Skeletal muscle cell (primary cell): ENCODE measurements around the gene TRNP1.

Experiments
- DNase-seq: peaks from one replicate; pipeline ENCODE4 v3.0.0-alpha.2; 2010; ENCODE audit warnings: low read depth
- H3K4me3 ChIP-seq: 2 replicates; pipeline ENCODE4 v1.5.1; 2011; ENCODE audit warnings: low read depth, mild to moderate bottlenecking, control low read depth, low read length, moderate library complexity

The TRNP1 gene

GRCh38 chr1:27018316-27018715, 24.8 kb downstream of the TRNP1 start:
- H3K4me3 ChIP-seq = no peak overlapping the region
- DNase-seq = no peak

GRCh38 chr1:27021354-27022031, 28.0 kb downstream of the TRNP1 start:
- no peak for DNase-seq
- no peak overlapping the region for H3K4me3 ChIP-seq

- no peak overlapping the region for H3K4me3 ChIP-seq
- DNase-seq = no peak
These were observed 32.2 kb downstream of the TRNP1 start for GRCh38 chr1:27025718-27026117.

DNA sequence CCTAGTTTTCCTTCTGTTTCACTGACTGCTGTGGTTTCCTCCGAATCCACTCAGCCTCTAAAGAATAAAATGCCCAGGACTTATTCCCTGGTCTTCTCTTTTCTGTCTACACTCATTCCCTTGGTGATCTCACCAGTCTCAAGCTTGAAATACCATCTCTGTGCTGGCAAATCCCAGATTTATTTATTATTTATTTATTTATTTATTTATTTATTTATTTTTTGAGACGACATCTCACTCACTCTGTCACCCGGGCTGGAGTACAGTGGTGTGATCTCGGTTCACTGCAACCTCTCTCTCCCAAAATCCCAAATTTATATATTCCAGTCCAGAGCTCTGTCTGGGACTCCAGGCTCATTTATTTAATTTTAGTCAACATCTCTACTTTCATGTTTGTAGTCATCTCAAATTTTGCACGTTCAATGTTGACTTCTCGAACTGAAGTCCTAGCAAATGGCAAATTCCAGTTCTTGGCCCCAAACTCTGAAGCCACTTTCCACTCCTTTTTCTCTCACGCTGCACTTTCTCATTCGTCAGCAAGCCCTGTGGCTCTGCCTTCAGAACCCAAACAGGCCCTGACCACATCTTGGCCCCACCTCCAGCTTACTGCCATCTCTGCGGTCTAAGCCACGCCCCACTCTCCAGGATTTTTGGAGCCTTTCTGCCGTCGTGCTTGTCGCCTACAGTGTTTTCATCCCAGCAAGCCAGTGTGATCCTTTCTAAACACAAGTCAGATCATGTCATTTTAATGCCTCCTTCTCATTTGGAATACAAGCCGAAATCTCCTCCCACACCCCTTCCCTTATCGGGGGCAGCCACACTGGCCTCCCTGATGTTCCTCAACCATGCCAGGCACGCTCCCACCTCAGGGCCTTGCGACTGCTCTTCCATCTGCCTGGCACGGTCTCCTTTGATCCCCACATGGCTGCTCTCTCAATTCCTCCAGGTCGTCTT, 33.4 kb downstream of the TRNP1 start:
- no peak for DNase-seq
- H3K4me3 ChIP-seq = no peak overlapping the region

DNA sequence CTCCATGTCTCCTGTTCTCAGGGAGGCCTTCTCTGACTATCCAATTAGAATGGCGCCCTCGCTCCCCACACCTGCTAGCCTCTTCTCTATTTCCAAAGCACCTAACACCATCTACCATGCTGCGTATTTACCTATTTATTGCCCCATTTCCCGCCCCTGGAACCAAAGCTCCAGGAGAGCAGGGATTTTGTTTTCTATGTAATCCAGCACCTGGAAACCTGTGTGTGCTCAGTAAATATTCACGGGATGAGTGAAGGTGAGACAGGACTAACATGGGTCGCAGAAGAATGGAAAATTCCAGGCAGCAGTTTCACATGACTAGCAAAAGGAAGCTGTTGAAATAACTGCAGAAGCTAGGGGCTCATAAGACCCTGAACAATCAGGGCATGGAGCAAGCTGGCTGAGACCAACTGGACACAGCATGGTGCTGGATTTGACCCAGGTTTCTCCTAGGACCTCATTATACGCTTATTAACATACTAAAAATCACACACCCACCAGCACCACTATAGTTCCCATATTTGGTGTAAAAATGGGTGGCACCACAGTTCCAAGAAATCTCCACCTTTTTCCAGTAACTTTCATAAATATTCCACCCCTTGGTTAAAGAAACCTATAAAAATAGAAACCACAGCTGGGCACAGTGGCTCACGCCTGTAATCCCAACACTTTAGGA, 34.2 kb downstream of the TRNP1 start:
- no peak for DNase-seq
- no peak overlapping the region for H3K4me3 ChIP-seq

GRCh38 chr1:27029517-27029916, 36.0 kb downstream of the TRNP1 start:
- H3K4me3 ChIP-seq = no peak overlapping the region
- no peak for DNase-seq

DNA sequence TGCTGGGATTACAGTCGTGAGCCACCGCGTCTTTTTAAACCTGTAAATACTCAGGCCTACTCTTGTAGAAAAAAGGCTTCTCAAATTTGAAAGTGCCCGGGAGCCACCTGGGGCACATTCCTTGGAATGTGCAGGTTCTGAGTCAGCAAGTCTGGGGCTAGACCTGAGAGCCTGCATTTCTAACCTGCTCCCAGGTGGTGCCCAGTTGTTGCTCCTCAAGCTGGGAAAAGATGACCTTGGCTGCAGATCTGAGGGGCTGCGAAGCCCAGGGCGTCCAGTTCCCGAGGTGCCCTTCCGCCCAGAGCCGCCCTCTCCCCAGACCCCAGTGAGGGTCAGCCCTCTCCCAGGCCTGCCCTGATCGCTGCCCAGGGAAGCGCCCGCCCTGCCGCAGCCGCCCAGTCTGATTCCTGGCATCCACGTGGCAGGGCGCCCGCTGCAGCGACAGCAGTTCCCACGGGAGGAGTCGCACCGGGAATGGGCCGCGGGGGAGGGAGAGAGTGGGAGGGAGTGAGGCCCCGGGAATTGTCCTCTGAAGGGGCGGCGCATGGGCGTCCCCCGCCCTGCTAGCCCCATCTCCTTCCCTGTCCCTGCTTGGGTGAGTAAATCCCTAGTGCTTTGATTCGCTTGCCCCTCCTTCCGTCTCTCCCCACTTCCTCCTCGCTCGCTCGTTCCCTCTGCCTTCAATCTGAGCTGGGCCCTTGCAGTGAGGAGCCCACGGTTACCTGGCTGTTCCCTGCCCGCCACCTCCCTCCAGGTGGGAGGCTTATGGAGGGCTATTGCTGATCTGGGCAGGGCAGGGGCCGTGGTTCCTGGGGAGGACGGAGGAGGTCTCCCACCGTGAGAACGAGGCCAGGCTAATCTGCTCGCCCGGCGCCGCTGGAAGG, 38.0 kb downstream of the TRNP1 start:
- DNase-seq = no peak
- peak overlapping the region; percentile 25 for H3K4me3 ChIP-seq

GRCh38 chr1:27032119-27032461, 38.6 kb downstream of the TRNP1 start:
- DNase-seq = no peak
- H3K4me3 ChIP-seq = no peak overlapping the region

GRCh38 chr1:27033043-27033746, 39.7 kb downstream of the TRNP1 start:
- H3K4me3 ChIP-seq = no peak overlapping the region
- no peak for DNase-seq

- no peak for DNase-seq
These were observed 41.9 kb downstream of the TRNP1 start for GRCh38 chr1:27035344-27035743.

DNA sequence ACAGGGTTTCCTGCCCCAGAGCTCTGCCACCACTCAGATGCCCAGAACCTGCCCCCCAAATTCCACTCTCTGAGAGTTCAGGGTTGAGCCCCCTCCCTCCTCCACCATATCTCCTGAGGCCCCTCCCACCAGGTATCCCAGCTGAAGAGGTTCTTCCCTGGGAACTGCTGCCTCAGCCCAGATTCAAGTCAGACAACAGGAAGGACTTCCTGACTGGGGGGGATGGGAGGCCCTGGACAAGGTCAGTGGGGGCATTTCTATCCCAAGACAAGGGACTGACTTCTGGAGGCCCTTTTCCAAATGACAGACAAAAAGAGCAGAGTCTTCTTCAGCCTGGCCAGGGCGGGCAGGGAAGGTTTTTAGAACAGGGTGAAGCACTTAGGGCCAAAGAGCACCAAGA, 43.2 kb downstream of the TRNP1 start:
- H3K4me3 ChIP-seq = no peak overlapping the region
- no peak for DNase-seq

More at GRCh38 chr1:27035344-27035743, 41.9 kb downstream of the TRNP1 start:
- no peak overlapping the region for H3K4me3 ChIP-seq

DNA sequence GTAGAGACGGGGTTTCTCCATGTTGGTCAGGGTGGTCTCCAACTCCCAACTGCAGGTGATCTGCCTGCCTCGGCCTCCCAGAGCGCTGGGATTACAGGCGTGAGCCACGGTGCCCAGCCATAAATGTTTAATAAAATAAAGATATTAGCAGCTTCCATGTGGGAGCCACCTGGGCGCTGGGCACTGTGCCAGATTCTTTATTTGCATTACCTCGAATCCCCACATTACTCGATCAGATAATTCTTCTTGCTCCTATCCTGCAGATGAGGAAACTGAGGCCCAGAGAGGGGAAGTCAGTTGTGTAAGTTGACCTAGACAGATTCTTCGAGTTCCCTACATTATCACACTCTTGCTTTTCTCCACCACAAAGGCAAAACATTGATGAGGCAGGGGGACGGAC, 44.0 kb downstream of the TRNP1 start:
- no peak for DNase-seq
- no peak overlapping the region for H3K4me3 ChIP-seq

GRCh38 chr1:27038020-27038419, 44.5 kb downstream of the TRNP1 start:
- DNase-seq = no peak

DNA sequence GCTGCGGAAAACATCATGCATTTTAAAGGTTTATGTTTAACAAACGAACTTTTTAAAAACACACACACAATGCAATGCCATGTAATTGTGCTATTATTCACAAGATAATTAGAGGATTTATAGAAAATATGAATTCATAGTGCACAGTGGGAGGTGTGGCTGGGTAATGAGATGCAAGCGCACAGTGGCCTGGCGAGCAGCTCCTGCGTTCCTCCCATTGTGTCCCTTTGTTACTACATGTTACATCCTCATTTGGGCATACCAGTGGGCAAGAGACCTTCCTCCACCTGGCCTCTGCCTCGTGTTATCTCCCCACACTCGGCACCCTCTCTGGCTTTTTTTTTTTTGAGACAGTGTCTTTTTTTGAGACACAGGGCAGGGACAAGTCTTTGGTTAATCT, 49.2 kb downstream of the TRNP1 start:
- no peak for DNase-seq
- H3K4me3 ChIP-seq = no peak overlapping the region

More at GRCh38 chr1:27038020-27038419, 44.5 kb downstream of the TRNP1 start:
- no peak overlapping the region for H3K4me3 ChIP-seq

GRCh38 chr1:27044613-27045151, 51.2 kb downstream of the TRNP1 start:
- no peak overlapping the region for H3K4me3 ChIP-seq
- no peak for DNase-seq

DNA sequence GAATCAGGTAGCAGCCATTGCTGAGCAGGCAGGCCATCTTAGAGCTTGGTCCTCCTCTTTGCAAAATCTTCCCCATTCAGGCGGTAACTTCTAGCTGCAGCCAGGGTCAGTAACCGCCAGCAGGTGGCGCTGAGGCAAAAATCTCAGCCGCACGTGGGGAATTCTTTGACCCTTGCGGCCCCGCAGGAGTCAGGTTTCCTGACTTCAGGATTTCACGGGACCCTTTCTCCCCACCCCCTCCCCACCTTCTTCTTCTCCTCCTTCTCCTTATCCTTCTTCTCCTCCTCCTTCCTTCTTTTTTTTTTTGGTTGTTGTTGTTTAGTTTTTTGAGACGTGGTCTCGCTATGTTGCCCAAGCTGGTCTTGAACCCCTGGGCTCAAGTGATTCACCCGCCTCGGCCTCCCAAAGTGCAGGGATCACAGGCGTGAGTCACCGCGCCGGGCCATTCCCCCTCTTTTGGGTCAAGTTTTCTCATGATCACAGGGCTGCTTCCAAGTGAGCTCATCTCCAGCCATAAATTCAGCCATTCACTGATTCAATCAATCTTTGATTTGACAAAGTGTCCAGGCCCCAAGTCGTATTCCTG, 52.6 kb downstream of the TRNP1 start:
- no peak for DNase-seq
- H3K4me3 ChIP-seq = no peak overlapping the region

GRCh38 chr1:27047914-27048313, 54.4 kb downstream of the TRNP1 start:
- DNase-seq = no peak

GRCh38 chr1:27049100-27049499, 55.6 kb downstream of the TRNP1 start:
- DNase-seq = no peak
- no peak overlapping the region for H3K4me3 ChIP-seq

More at GRCh38 chr1:27047914-27048313, 54.4 kb downstream of the TRNP1 start:
- no peak overlapping the region for H3K4me3 ChIP-seq
